ENCODE measurements around the gene ABCA8.
"Not testable (repeated sequence)": the region's sequence is repeated elsewhere in the genome, so short reads cannot be mapped to it uniquely, and the experiment has no call there.

Gene ABCA8

GRCh38 chr17:68829211-68829610 lies 126.0 kb downstream of the ABCA8 start:
- DNase-seq (ENCODE audit: low spot score): no peak

- no peak for DNase-seq (ENCODE audit: low spot score)
Observed at GRCh38 chr17:68824707-68825106, 130.5 kb downstream of the ABCA8 start.

GRCh38 chr17:68824185-68824584 lies 131.0 kb downstream of the ABCA8 start:
- DNase-seq (ENCODE audit: low spot score): not testable (repeated sequence)

- no peak for DNase-seq (ENCODE audit: low spot score)
Observed at GRCh38 chr17:68822719-68823289, 132.4 kb downstream of the ABCA8 start.

- DNase-seq (ENCODE audit: low spot score): peak; percentile 83
Observed at GRCh38 chr17:68821860-68822696, 133.1 kb downstream of the ABCA8 start.

- no peak for DNase-seq (ENCODE audit: low spot score)
Observed at GRCh38 chr17:68820825-68821481, 134.2 kb downstream of the ABCA8 start.

- DNase-seq (ENCODE audit: low spot score): no peak
Observed at GRCh38 chr17:68820476-68820824, 134.7 kb downstream of the ABCA8 start.

GRCh38 chr17:68819465-68819864 lies 135.7 kb downstream of the ABCA8 start:
- DNase-seq (ENCODE audit: low spot score): no peak

Data from kidney capillary endothelial cell (primary cell).